Mesenchymal stem cell (in vitro differentiated cells and primary cell): Measurements from ENCODE around the gene MRM1. TPM values are rescaled to one million over a fixed set of nuclear protein-coding genes. Genes with fewer than 3 reads are reported as not detected.

Experiments
- DNase-seq: peaks from one replicate; pipeline ENCODE4 v3.0.0-alpha.2; 2013
- H2AFZ ChIP-seq: one replicate; pipeline ENCODE4 v1.6.1; 2013; ENCODE audit warnings: low read depth, mild to moderate bottlenecking, control low read depth, inconsistent platforms, low read length, moderate library complexity
- H2AK5ac ChIP-seq: 2 replicates; pipeline ENCODE4 v1.6.1; 2013; ENCODE audit warnings: low read length, moderate library complexity, mild to moderate bottlenecking, inconsistent platforms; ENCODE audit not compliant: severe bottlenecking
- H2BK120ac ChIP-seq: one replicate; pipeline ENCODE4 v1.6.1; 2013; ENCODE audit warnings: low read depth, mild to moderate bottlenecking, inconsistent platforms, low read length, moderate library complexity
- H2BK12ac ChIP-seq, 2 experiments: one replicate each; pipeline ENCODE4 v1.6.1; 2013; ENCODE audit warnings: inconsistent platforms in 2 of 2, low read length in 2 of 2, mild to moderate bottlenecking in 2 of 2, moderate library complexity in 2 of 2, control low read depth in 1 of 2
- H2BK15ac ChIP-seq: one replicate; pipeline ENCODE4 v1.6.1; 2013; ENCODE audit warnings: mild to moderate bottlenecking, low read depth, inconsistent platforms; ENCODE audit not compliant: poor library complexity, severe bottlenecking
- H2BK5ac ChIP-seq: 2 replicates; pipeline ENCODE4 v1.6.1; 2013; ENCODE audit warnings: low read depth, mild to moderate bottlenecking, low read length, control low read depth, inconsistent platforms; ENCODE audit not compliant: poor library complexity, severe bottlenecking
- H3K14ac ChIP-seq, 2 experiments: one replicate each; pipeline ENCODE4 v1.6.1; 2013; ENCODE audit warnings: inconsistent platforms in 2 of 2, low read length in 2 of 2, control low read depth in 1 of 2, mild to moderate bottlenecking in 1 of 2, moderate library complexity in 1 of 2
- H3K18ac ChIP-seq, 2 experiments: one replicate each; pipeline ENCODE4 v1.6.1; 2013; ENCODE audit warnings: inconsistent platforms in 2 of 2, low read length in 2 of 2, control low read depth in 1 of 2, low read depth in 1 of 2, mild to moderate bottlenecking in 1 of 2
- H3K23ac ChIP-seq, 2 experiments: one replicate each; pipeline ENCODE4 v1.6.1; 2013; ENCODE audit warnings: inconsistent platforms in 2 of 2, low read length in 2 of 2, mild to moderate bottlenecking in 2 of 2, moderate library complexity in 2 of 2, control low read depth in 1 of 2
- H3K27ac ChIP-seq: 2 replicates; pipeline ENCODE4 v1.5.1; 2013; ENCODE audit warnings: mild to moderate bottlenecking, moderate library complexity, low read length, control low read depth, inconsistent platforms; ENCODE audit not compliant: poor library complexity, severe bottlenecking
- H3K27me3 ChIP-seq, 2 experiments: 2 replicates each; pipeline versions ENCODE4 v1.6.1 to v1.7.0; 2013; ENCODE audit warnings: low read length in 2 of 2, mild to moderate bottlenecking in 2 of 2, moderate library complexity in 2 of 2, control low read depth in 1 of 2, inconsistent platforms in 1 of 2; ENCODE audit not compliant: control insufficient read depth in 1 of 2, insufficient read depth in 1 of 2
- H3K36me3 ChIP-seq, 2 experiments: 2 replicates each; pipeline versions ENCODE4 v1.6.1 to v1.7.0; 2013; ENCODE audit warnings: low read length in 2 of 2, control low read depth in 1 of 2, inconsistent platforms in 1 of 2, low read depth in 1 of 2, mild to moderate bottlenecking in 1 of 2; ENCODE audit not compliant: insufficient read depth in 2 of 2, control insufficient read depth in 1 of 2
- H3K4ac ChIP-seq, 2 experiments: one replicate each; pipeline ENCODE4 v1.6.1; 2013; ENCODE audit warnings: inconsistent platforms in 2 of 2, low read length in 2 of 2, mild to moderate bottlenecking in 2 of 2, moderate library complexity in 2 of 2, control low read depth in 1 of 2, low read depth in 1 of 2
- H3K4me1 ChIP-seq: 2 replicates; pipeline ENCODE4 v1.6.1; 2013; ENCODE audit warnings: low read depth, low read length, control low read depth; ENCODE audit not compliant: control insufficient read depth, insufficient read depth
- H3K4me2 ChIP-seq: 2 replicates; pipeline ENCODE4 v1.6.1; 2013; ENCODE audit warnings: low read length, mild to moderate bottlenecking, inconsistent platforms; ENCODE audit not compliant: poor library complexity, severe bottlenecking
- H3K4me3 ChIP-seq, 2 experiments: 2 replicates each; pipeline versions ENCODE4 v1.5.1 to v1.7.0; 2013; ENCODE audit warnings: low read length in 2 of 2, mild to moderate bottlenecking in 2 of 2, control low read depth in 1 of 2, low read depth in 1 of 2; ENCODE audit not compliant: insufficient read depth in 1 of 2
- H3K79me1 ChIP-seq: replicated peaks from 2 replicates; pipeline ENCODE4 v1.6.1; 2013; ENCODE audit warnings: mild to moderate bottlenecking, control low read depth, low read length, inconsistent platforms; ENCODE audit not compliant: poor library complexity, severe bottlenecking
- H3K9ac ChIP-seq: 2 replicates; pipeline ENCODE4 v1.7.0; 2013; ENCODE audit warnings: mild to moderate bottlenecking, low read length, moderate library complexity
- H3K9me3 ChIP-seq: 2 replicates; pipeline ENCODE4 v1.7.0; 2013; ENCODE audit warnings: mild to moderate bottlenecking, low read length; ENCODE audit not compliant: control insufficient read depth
- H4K8ac ChIP-seq: one replicate; pipeline ENCODE4 v1.6.1; 2013; ENCODE audit warnings: inconsistent platforms, mild to moderate bottlenecking, low read length, moderate library complexity
- H4K91ac ChIP-seq: one replicate; pipeline ENCODE4 v1.6.1; 2013; ENCODE audit warnings: mild to moderate bottlenecking, low read length, inconsistent platforms
- WGBS: methylation state at CpG from one replicate; pipeline ENCODE4 v1.1.7; 2013; ENCODE audit warnings: mixed read lengths; 5-methylcytosine and 5-hydroxymethylcytosine counted together
- polyA plus RNA-seq, 2 experiments: library from polyadenylated mRNA; stranded (reverse); fragments of 200-250 nt; gene quantifications; one replicate each; pipeline ENCODE4 v1.2.3, GENCODE V29; 2013

MRM1 gene, protein sequence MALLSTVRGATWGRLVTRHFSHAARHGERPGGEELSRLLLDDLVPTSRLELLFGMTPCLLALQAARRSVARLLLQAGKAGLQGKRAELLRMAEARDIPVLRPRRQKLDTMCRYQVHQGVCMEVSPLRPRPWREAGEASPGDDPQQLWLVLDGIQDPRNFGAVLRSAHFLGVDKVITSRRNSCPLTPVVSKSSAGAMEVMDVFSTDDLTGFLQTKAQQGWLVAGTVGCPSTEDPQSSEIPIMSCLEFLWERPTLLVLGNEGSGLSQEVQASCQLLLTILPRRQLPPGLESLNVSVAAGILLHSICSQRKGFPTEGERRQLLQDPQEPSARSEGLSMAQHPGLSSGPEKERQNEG
- 1.3 TPM for polyA plus RNA-seq (2013, experiment 1 of 2)
- polyA plus RNA-seq (2013, experiment 2 of 2), result 1.2 TPM

DNA sequence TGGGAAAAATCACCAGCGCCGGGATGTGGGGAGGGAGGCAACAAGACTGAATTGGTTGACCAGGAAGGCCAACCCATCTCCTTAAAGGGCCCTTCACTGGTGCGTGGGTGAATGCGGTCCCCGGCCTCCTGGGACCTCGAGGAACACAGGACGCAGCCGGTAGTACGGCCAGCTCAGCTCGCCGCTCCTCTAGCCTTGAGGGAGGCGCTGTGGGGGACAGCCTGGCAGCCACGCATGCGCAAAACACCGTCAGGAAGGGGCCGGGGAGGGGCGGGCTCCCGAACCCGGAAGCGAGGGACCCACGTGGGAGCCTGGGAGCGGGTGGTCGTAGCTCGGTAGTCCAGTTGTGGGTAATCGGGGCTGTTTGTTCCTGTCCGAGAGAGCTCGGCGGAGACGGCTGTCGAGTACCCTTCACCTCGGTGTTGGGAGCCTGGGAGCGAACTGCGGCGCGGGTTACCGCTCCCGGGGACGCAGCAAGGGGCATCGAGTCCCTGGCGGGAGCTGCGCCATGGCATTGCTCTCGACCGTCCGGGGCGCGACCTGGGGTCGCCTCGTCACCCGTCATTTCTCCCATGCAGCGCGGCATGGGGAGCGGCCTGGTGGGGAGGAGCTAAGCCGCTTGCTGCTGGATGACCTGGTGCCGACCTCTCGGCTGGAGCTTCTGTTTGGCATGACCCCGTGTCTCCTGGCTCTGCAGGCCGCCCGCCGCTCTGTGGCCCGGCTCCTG is at the start of gene MRM1:
MRM1 (plus strand) TSS at position 281 of the 727 bp plus-strand sequence; CDS start at position 509, 228 bp downstream.
- Histone ChIP-seq H3K4me2 (peak within 1 kb of the TSS; percentile 67), H3K9me3 (no peaks in the 10 kb centered on the region), H2BK15ac (peak within 1 kb of the TSS; percentile 52), H4K91ac (peak within 1 kb of the TSS; percentile 81), H3K23ac (peak within 1 kb of the TSS in 1 of 2 experiments; percentile 57), H3K4me3 (peak within 1 kb of the TSS; percentile 87 to 98), H4K8ac (peak within 1 kb of the TSS; percentile 83), H3K9ac (peak within 1 kb of the TSS; percentile 96), H3K27ac (peak within 1 kb of the TSS; percentile 65), H2AK5ac (peak within 1 kb of the TSS; percentile 47), H3K27me3 (no peaks in the 10 kb centered on the region), H2AFZ (peak within 1 kb of the TSS; percentile 98), H2BK120ac (peak within 1 kb of the TSS; percentile 0), H3K14ac (peak within 1 kb of the TSS in 1 of 2 experiments; percentile 74), H2BK12ac (no peak within 1 kb of the TSS), H3K36me3 (peaks cover 7 to 25% of the 10 kb centered on the region in 2 experiments), H3K18ac (peak within 1 kb of the TSS; percentile 78 to 79), H3K4ac (peak within 1 kb of the TSS; percentile 20 to 80), H3K79me1 (peaks cover 27% of the 10 kb centered on the region), H3K4me1 (peaks cover 14% of the 10 kb centered on the region), H2BK5ac (peak within 1 kb of the TSS; percentile 51)
- under 1% methylated on average over 56 of the region's 60 CpGs for WGBS
- peak; percentile 92 for DNase-seq

DNA sequence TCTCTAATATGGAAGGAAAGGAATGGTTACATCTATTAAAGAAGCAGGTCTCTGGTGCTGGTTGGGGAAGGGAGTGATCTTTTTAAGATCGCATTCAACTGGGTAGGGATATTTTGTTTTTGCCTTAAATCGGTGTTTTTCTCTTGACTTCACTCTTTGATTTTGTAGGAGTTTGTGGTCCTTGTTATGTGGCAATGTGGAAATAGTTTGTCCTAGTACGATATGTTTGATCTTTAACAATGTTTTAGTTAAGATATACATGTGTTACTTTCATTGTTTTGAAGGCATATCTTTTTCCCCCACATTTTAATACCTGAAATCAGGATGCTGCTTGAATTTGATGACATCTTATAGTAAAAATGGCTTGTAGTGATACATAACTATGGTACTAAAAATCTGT is 47.9 kb upstream of the MRM1 start:
- Histone ChIP-seq H4K8ac (no peak overlapping the region), H2BK120ac (no peak overlapping the region), H3K4me2 (no peak overlapping the region), H2BK12ac (no peak overlapping the region), H3K36me3 (peaks cover 17 to 64% of the 10 kb centered on the region in 2 experiments), H2BK15ac (no peak overlapping the region), H2BK5ac (no peak overlapping the region), H4K91ac (no peak overlapping the region), H2AK5ac (no peak overlapping the region), H3K18ac (no peak overlapping the region), H3K9me3 (no peaks in the 10 kb centered on the region), H2AFZ (no peak overlapping the region), H3K4ac (no peak overlapping the region), H3K79me1 (peaks cover 4% of the 10 kb centered on the region), H3K14ac (no peak overlapping the region), H3K9ac (no peak overlapping the region), H3K27me3 (no peaks in the 10 kb centered on the region), H3K4me1 (peaks cover 6% of the 10 kb centered on the region), H3K23ac (no peak overlapping the region), H3K27ac (no peak overlapping the region), H3K4me3 (no peak overlapping the region)
- DNase-seq, result no peak
- 99% methylated on average over 2 of the region's 3 CpGs for WGBS

- H3K23ac ChIP-seq, result no peak overlapping the region
- H3K27me3 ChIP-seq, result no peaks in the 10 kb centered on the region
- H4K8ac ChIP-seq, result no peak overlapping the region
- DNase-seq, result no peak
- no peak overlapping the region for H3K4me2 ChIP-seq
- no peak overlapping the region for H3K18ac ChIP-seq
- H2BK120ac ChIP-seq, result no peak overlapping the region
- H3K27ac ChIP-seq, result peak overlapping the region; percentile 29
- peaks cover 8% of the 10 kb centered on the region for H3K79me1 ChIP-seq
- H2AK5ac ChIP-seq, result no peak overlapping the region
- no peak overlapping the region for H2BK15ac ChIP-seq
- peaks cover 7% of the 10 kb centered on the region for H3K4me1 ChIP-seq
- H2AFZ ChIP-seq, result no peak overlapping the region
- H2BK12ac ChIP-seq, result no peak overlapping the region
- H3K14ac ChIP-seq, result no peak overlapping the region
- H3K9me3 ChIP-seq, result no peaks in the 10 kb centered on the region
- WGBS, result 88% methylated on average over 3 of the region's 4 CpGs
- H3K9ac ChIP-seq, result no peak overlapping the region
- peaks cover 32 to 87% of the 10 kb centered on the region in 2 experiments for H3K36me3 ChIP-seq
- H2BK5ac ChIP-seq, result no peak overlapping the region
- no peak overlapping the region for H3K4me3 ChIP-seq
- H3K4ac ChIP-seq, result no peak overlapping the region
- no peak overlapping the region for H4K91ac ChIP-seq
These were observed 35.3 kb upstream of the MRM1 start for GRCh38 chr17:36566081-36566480.

GRCh38 chr17:36575028-36575427 is 26.4 kb upstream of the MRM1 start:
- Histone ChIP-seq H3K27me3 (no peaks in the 10 kb centered on the region), H2BK15ac (no peak overlapping the region), H3K9me3 (no peaks in the 10 kb centered on the region), H3K4me2 (no peak overlapping the region), H2BK5ac (no peak overlapping the region), H3K23ac (no peak overlapping the region), H2BK12ac (no peak overlapping the region), H3K79me1 (peaks cover 14% of the 10 kb centered on the region), H3K4me1 (peaks cover 3% of the 10 kb centered on the region), H3K36me3 (peaks cover 35 to 81% of the 10 kb centered on the region in 2 experiments), H2AK5ac (no peak overlapping the region), H3K4me3 (no peak overlapping the region), H3K9ac (no peak overlapping the region), H2AFZ (no peak overlapping the region), H3K14ac (no peak overlapping the region), H3K27ac (no peak overlapping the region), H4K8ac (no peak overlapping the region), H3K4ac (no peak overlapping the region), H4K91ac (no peak overlapping the region), H3K18ac (no peak overlapping the region), H2BK120ac (no peak overlapping the region)
- WGBS, result 96% methylated on average over 12 of the region's 12 CpGs
- no peak for DNase-seq
